Fibroblast of skin of right biceps (primary cell): ENCODE results near the gene TNNT2.
A peak's percentile ranks its signal among the peaks of the same experiment; 100 is the strongest.

Source experiments
- DNase-seq: peaks from one replicate; pipeline ENCODE4 v3.0.0-alpha.2; 2013

TNNT2 gene

GRCh38 chr1:201401700-201402099 lies 24.2 kb upstream of the TNNT2 start:
- no peak for DNase-seq

- DNase-seq: no peak
Measured at GRCh38 chr1:201400852-201401230, 23.4 kb upstream of the TNNT2 start.

- no peak for DNase-seq
Measured at GRCh38 chr1:201400212-201400851, 22.9 kb upstream of the TNNT2 start.

GRCh38 chr1:201399352-201400126 lies 22.1 kb upstream of the TNNT2 start:
- no peak for DNase-seq

GRCh38 chr1:201399018-201399351 lies 21.5 kb upstream of the TNNT2 start, which contains the start of gene LAD1:
Gene LAD1, minus strand, starts transcription at chr1:201399324. Its CDS starts 18 bp downstream, at chr1:201399306.
- DNase-seq: no peak

- DNase-seq: no peak
Measured at GRCh38 chr1:201397675-201398074, 20.2 kb upstream of the TNNT2 start.

GRCh38 chr1:201396861-201397464 lies 19.5 kb upstream of the TNNT2 start:
- no peak for DNase-seq

GRCh38 chr1:201395936-201396335 lies 18.5 kb upstream of the TNNT2 start:
- DNase-seq: no peak

- no peak for DNase-seq
Measured at GRCh38 chr1:201394591-201394990, 17.1 kb upstream of the TNNT2 start.

- DNase-seq: no peak
Measured at GRCh38 chr1:201393076-201393475, 15.6 kb upstream of the TNNT2 start.

GRCh38 chr1:201391651-201392511 lies 14.4 kb upstream of the TNNT2 start:
- DNase-seq: no peak

GRCh38 chr1:201391225-201391624 lies 13.7 kb upstream of the TNNT2 start:
- no peak for DNase-seq

- DNase-seq: no peak
Measured at GRCh38 chr1:201389051-201389450, 11.6 kb upstream of the TNNT2 start.

- DNase-seq: no peak
Measured at GRCh38 chr1:201386208-201386607, 8.7 kb upstream of the TNNT2 start.

- peak; percentile 21 for DNase-seq
Measured at GRCh38 chr1:201385299-201385891, 7.9 kb upstream of the TNNT2 start.

GRCh38 chr1:201384406-201384782 lies 6.9 kb upstream of the TNNT2 start:
- no peak for DNase-seq

GRCh38 chr1:201383647-201384405 lies 6.3 kb upstream of the TNNT2 start:
- peak; percentile 95 for DNase-seq

- DNase-seq: no peak
Measured at GRCh38 chr1:201381130-201381529, 3.6 kb upstream of the TNNT2 start.

GRCh38 chr1:201379733-201380242 lies 2.3 kb upstream of the TNNT2 start:
- no peak for DNase-seq

- DNase-seq: no peak
Measured at GRCh38 chr1:201378804-201379203, 1.3 kb upstream of the TNNT2 start.

- peak; percentile 44 for DNase-seq
Measured at GRCh38 chr1:201376464-201377374, 761 bp downstream of the TNNT2 start.
